HEK293 (cell line): ENCODE results near the gene LRP1-AS.

ENCODE experiments used
- CTCF ChIA-PET: fragments of 350-600 bp; formaldehyde crosslinking; extraction: SDS; loops from one replicate; lab custom pipeline; 2021; ENCODE audit warnings: antibody characterized with exemption; lab: Yijun Ruan, JAX
- POLR2A ChIA-PET: fragments of 300-600 bp; formaldehyde crosslinking; extraction: SDS; loops from one replicate; lab custom pipeline; 2020; ENCODE audit warnings: antibody characterized with exemption, inconsistent platforms; lab: Yijun Ruan, JAX
- H3K27ac ChIP-seq: fragments of 200-500 bp; sonication (Bioruptor generic); 2 replicates; pipeline ENCODE4 v1.5.1; 2014; ENCODE audit warnings: low read depth, low read length, control low read depth, inconsistent platforms; ENCODE audit errors: extremely low read depth
- H3K36me3 ChIP-seq, 2 experiments: fragments of 200-500 bp in 1 of 2; sonication (Bioruptor generic) in 1 of 2; 1 replicate in 1 of 2; 2 replicates in 1 of 2; pipeline ENCODE4 v1.5.1; 2014 to 2017; ENCODE audit warnings: inconsistent platforms in 2 of 2, low read length in 2 of 2; ENCODE audit not compliant: control insufficient read depth in 2 of 2, insufficient read depth in 1 of 2
- H3K4me1 ChIP-seq: fragments of 200-500 bp; sonication (Bioruptor generic); 2 replicates; pipeline ENCODE4 v1.5.1; 2014; ENCODE audit warnings: mild to moderate bottlenecking, low read length, inconsistent platforms; ENCODE audit not compliant: control insufficient read depth, insufficient read depth
- H3K4me3 ChIP-seq: 2 replicates; pipeline ENCODE4 v1.5.1; 2011; ENCODE audit warnings: low read depth, mild to moderate bottlenecking, control low read depth, low read length, moderate library complexity
- H3K9me3 ChIP-seq: fragments of 200-500 bp; sonication (Bioruptor generic); 2 replicates; pipeline ENCODE4 v1.5.1; 2014; ENCODE audit warnings: low read depth, low read length, inconsistent platforms; ENCODE audit not compliant: control insufficient read depth, insufficient read depth
- HOXC10 ChIP-seq: sonication (generic); formaldehyde crosslinking; IDR thresholded peaks from 2 replicates; pipeline ENCODE4 v1.8.1; 2023; ENCODE audit warnings: mild to moderate bottlenecking, missing genetic modification reagents
- PRDM2 ChIP-seq: fragments of 450-650 bp; formaldehyde crosslinking; IDR thresholded peaks from 2 replicates; pipeline ENCODE4 v1.5.1; 2016; ENCODE audit warnings: missing biosample characterization, missing genetic modification characterization, borderline replicate concordance
- REPIN1 ChIP-seq: fragments of 450-650 bp; formaldehyde crosslinking; IDR thresholded peaks from 2 replicates; pipeline ENCODE4 v1.5.1; 2017; ENCODE audit warnings: missing biosample characterization, missing genetic modification characterization, low read depth
- SCRT2 ChIP-seq: fragments of 450-650 bp; formaldehyde crosslinking; IDR thresholded peaks from 2 replicates; pipeline ENCODE4 v1.5.1; 2016; ENCODE audit warnings: missing biosample characterization, missing genetic modification characterization
- ZBTB21 ChIP-seq: fragments of 450-650 bp; formaldehyde crosslinking; IDR thresholded peaks from 2 replicates; pipeline ENCODE4 v1.5.1; 2017; ENCODE audit warnings: missing biosample characterization, missing genetic modification characterization
- ZFHX2 ChIP-seq: fragments of 450-650 bp; formaldehyde crosslinking; conservative IDR thresholded peaks from 2 replicates; pipeline ENCODE4 v1.5.1; 2016; ENCODE audit warnings: missing biosample characterization, missing genetic modification characterization
- ZNF341 ChIP-seq: fragments of 450-650 bp; formaldehyde crosslinking; IDR thresholded peaks from 2 replicates; pipeline ENCODE4; 2016; ENCODE audit warnings: low read depth, missing biosample characterization, missing genetic modification characterization
- ZNF362 ChIP-seq: fragments of 450-650 bp; formaldehyde crosslinking; IDR thresholded peaks from 2 replicates; pipeline ENCODE4 v1.5.1; 2016; ENCODE audit warnings: missing biosample characterization, missing genetic modification characterization
- ZNF404 ChIP-seq: fragments of 450-650 bp; formaldehyde crosslinking; IDR thresholded peaks from 2 replicates; pipeline ENCODE4 v1.5.1; 2017; ENCODE audit warnings: missing biosample characterization, missing genetic modification characterization
- ZNF449 ChIP-seq: fragments of 450-650 bp; formaldehyde crosslinking; IDR thresholded peaks from 2 replicates; pipeline ENCODE4 v1.5.1; 2017; ENCODE audit warnings: missing biosample characterization, mild to moderate bottlenecking, missing genetic modification characterization, moderate library complexity
- ZNF530 ChIP-seq: fragments of 450-650 bp; formaldehyde crosslinking; IDR thresholded peaks from 2 replicates; pipeline ENCODE4 v1.5.1; 2016; ENCODE audit warnings: low read depth, missing biosample characterization, missing genetic modification characterization
- TF ChIP-seq, protein P1 (sequence below): fragments of 450-650 bp; formaldehyde crosslinking; IDR thresholded peaks from 2 replicates; pipeline ENCODE4 v1.5.1; 2016; ENCODE audit warnings: missing biosample characterization, missing genetic modification characterization, low read depth

Gene LRP1-AS

DNA sequence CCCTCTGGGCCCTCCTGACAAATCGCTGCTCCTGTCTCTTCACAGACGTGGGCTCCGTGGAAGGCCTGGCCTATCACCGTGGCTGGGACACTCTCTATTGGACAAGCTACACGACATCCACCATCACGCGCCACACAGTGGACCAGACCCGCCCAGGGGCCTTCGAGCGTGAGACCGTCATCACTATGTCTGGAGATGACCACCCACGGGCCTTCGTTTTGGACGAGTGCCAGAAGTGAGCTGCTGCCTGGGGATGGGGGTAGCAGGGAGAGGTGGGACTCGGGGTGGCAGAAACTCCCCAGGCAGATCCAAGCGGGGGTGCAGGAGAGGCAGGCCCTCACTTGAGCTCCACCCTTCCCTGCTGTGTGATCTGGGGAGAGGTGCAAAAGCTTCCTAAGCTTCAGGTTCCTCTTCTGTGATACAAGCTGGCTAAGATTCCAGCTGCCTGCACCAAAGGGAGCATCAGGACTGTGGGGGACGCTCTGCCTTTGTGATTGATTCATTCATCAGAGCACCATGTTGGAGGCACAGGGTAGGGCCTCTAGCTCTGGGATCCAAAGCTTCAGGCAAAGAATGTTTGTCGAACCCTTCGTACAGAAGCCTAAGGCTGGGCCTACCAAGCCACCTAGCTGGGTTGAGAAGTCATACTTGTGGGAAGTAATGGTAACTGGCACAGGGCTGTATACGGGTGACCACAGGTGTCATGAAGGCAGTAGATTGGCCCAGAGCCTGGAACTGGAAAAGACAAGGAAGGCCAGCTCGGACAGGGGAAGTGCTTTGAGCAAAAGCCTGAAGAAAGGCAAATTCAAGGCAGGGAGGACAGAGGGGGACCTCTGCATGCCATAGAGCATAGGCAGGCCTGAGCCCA, 40.0 kb upstream of the LRP1-AS start:
- Histone ChIP-seq H3K4me3 (no peak overlapping the region), H3K9me3 (no peaks in the 10 kb centered on the region), H3K4me1 (no peaks in the 10 kb centered on the region), H3K36me3 (peaks cover 9 to 94% of the 10 kb centered on the region in 2 experiments; a peak in 2 of 3 replicates), H3K27ac (no peak overlapping the region)
- POLR2A ChIA-PET = no interaction called here
- TF ChIP-seq ZNF530 (tag by site-specific recombination) (no peak), ZNF404 (tag by site-specific recombination) (no peak), ZBTB21 (no peak), SCRT2 (tag by site-specific recombination) (peak; percentile 41; the same call in 1 of the 2 replicates), HOXC10 (no peak), ZFHX2 (peak; percentile 34), REPIN1 (tag by site-specific recombination) (no peak), PRDM2 (tag by site-specific recombination) (no peak), ZNF341 (no peak)
- TF ChIP-seq, protein P1, sequence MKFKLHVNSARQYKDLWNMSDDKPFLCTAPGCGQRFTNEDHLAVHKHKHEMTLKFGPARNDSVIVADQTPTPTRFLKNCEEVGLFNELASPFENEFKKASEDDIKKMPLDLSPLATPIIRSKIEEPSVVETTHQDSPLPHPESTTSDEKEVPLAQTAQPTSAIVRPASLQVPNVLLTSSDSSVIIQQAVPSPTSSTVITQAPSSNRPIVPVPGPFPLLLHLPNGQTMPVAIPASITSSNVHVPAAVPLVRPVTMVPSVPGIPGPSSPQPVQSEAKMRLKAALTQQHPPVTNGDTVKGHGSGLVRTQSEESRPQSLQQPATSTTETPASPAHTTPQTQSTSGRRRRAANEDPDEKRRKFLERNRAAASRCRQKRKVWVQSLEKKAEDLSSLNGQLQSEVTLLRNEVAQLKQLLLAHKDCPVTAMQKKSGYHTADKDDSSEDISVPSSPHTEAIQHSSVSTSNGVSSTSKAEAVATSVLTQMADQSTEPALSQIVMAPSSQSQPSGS = no peak
- CTCF ChIA-PET = interaction anchor here (0.5 to 10.4 kb wide), 8 partner anchors 9 to 185 kb away, joined by 3 to 141 read pairs (median 4); partner anchors contain the start of genes LRP1 and STAT6

DNA sequence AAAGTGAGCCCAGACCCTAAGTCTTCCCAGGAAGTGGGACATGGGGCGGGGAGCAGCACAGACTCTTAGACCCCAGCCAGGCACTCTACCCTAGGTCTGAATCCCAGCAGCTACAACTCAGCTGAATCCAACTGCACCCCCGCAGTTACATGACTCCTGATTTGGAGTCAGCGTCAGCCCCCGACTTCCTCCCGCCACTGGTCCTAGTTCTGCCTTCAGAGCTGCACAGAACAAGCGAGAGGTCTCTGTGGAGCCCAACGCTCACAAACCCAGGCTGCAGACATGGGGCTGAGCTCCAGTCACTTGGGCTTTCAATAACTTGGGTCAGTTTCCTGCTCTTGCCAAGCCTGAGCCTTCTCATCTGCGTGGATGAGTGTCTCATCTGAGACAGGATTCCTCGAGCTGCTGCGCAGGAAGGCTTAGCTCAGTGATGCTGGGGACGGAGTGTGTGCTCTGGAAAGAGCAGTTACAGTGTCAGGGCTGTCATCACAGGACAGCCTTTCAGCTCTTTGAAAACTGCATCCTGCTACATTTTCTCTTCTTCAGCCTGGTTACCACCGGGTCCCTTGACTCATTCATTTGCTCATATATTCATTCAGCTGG, 38.6 kb upstream of the LRP1-AS start:
- ChIA-PET CTCF (interaction anchor here (0.6 to 10.4 kb wide), 10 partner anchors 14 to 1192 kb away, joined by 3 to 141 read pairs (median 4); partner anchors contain the start of genes LRP1 and STAT6), POLR2A (interaction anchor here (0.7 kb wide), 1 partner anchor 120 kb away, joined by 3 read pairs; no protein-coding TSS in a partner anchor)
- no peaks in the 10 kb centered on the region for H3K4me1 ChIP-seq
- no peak for TF ChIP-seq ZNF362
- TF ChIP-seq ZNF449 = peak; percentile 51; the same call in 1 of the 2 replicates
- no peaks in the 10 kb centered on the region for H3K9me3 ChIP-seq
- peaks cover 0 to 85% of the 10 kb centered on the region in 2 experiments; a peak in 1 of 3 replicates for H3K36me3 ChIP-seq
- no peak overlapping the region for H3K4me3 ChIP-seq
- H3K27ac ChIP-seq = no peak overlapping the region
